Umbilical cord (tissue), 2 donors: ENCODE measurements around the gene TEKT3. TPM values are rescaled to one million over a fixed set of nuclear protein-coding genes. Genes with fewer than 3 reads are reported as not detected.

ENCODE experiments used
- DNase-seq: peaks from one replicate; pipeline ENCODE4 v3.0.0-alpha.2; 2015; ENCODE audit warnings: low spot score
- total RNA-seq: library from RNA; depleted of rRNA; stranded (reverse); fragments of >200 nt; gene quantifications from one replicate; pipeline ENCODE4 v1.2.3, GENCODE V29; 2014; ENCODE audit warnings: low replicate concordance; ENCODE audit not compliant: insufficient read depth

Gene TEKT3
- total RNA-seq, 1 donor from 2014 or later, result not detected

- DNase-seq, result peak; percentile 59
Measured at GRCh38 chr17:15266325-15267125, 74.9 kb downstream of the TEKT3 start.

- DNase-seq, result peak; percentile 83
Measured at GRCh38 chr17:15265131-15265530, 76.3 kb downstream of the TEKT3 start, which contains the start of gene PMP22. Gene PMP22, minus strand, starts transcription at chr17:15265326. Its CDS starts 4,599 bp downstream, at chr17:15260727.

GRCh38 chr17:15264542-15264941 is 76.9 kb downstream of the TEKT3 start:
- no peak for DNase-seq

GRCh38 chr17:15263680-15264079 is 77.7 kb downstream of the TEKT3 start:
- no peak for DNase-seq

- DNase-seq, result peak; percentile 91
Measured at GRCh38 chr17:15263206-15263579, 78.2 kb downstream of the TEKT3 start.

GRCh38 chr17:15262291-15263205 is 78.8 kb downstream of the TEKT3 start:
- peak; percentile 97 for DNase-seq

GRCh38 chr17:15261802-15262290 is 79.6 kb downstream of the TEKT3 start:
- DNase-seq, result peak; percentile 52

GRCh38 chr17:15261258-15261801 is 80.1 kb downstream of the TEKT3 start:
- peak; percentile 64 for DNase-seq

- peak; percentile 91 for DNase-seq
Measured at GRCh38 chr17:15260376-15261257, 80.8 kb downstream of the TEKT3 start.

GRCh38 chr17:15257796-15258512 is 83.4 kb downstream of the TEKT3 start:
- DNase-seq, result no peak

GRCh38 chr17:15257258-15257788 is 84.1 kb downstream of the TEKT3 start:
- peak; percentile 74 for DNase-seq

- no peak for DNase-seq
Measured at GRCh38 chr17:15256689-15257088, 84.7 kb downstream of the TEKT3 start.

GRCh38 chr17:15255713-15256454 is 85.5 kb downstream of the TEKT3 start:
- DNase-seq, result no peak

Other genes with a start within 250 kb of the TEKT3 start
- gene PMP22, start 76.3 kb downstream of the TEKT3 start, total RNA-seq, result 142 TPM
- gene CDRT4, start 126.0 kb upstream of the TEKT3 start, total RNA-seq, result 1.4 TPM
- gene TVP23C, start 221.9 kb upstream of the TEKT3 start, total RNA-seq, result 15.2 TPM